HEK293 (cell line): ENCODE measurements around the gene MED17.

Experiments used
- EGR2 ChIP-seq: fragments of 450-650 bp; formaldehyde crosslinking; IDR thresholded peaks from 2 replicates; pipeline ENCODE4 v1.5.1; 2016; ENCODE audit warnings: low read depth, missing biosample characterization, missing genetic modification characterization
- GLIS1 ChIP-seq: fragments of 450-650 bp; formaldehyde crosslinking; IDR thresholded peaks from 2 replicates; pipeline ENCODE4 v1.5.1; 2016; ENCODE audit warnings: missing biosample characterization, missing genetic modification characterization
- IKZF3 ChIP-seq: fragments of 450-650 bp; IDR thresholded peaks from 2 replicates; pipeline ENCODE4 v1.5.0; 2018; ENCODE audit warnings: missing biosample characterization, mild to moderate bottlenecking, missing genetic modification characterization, moderate library complexity
- OVOL3 ChIP-seq: fragments of 450-650 bp; formaldehyde crosslinking; IDR thresholded peaks from 2 replicates; pipeline ENCODE4 v1.5.1; 2016; ENCODE audit warnings: missing biosample characterization, missing genetic modification characterization
- PRDM4 ChIP-seq: fragments of 450-650 bp; formaldehyde crosslinking; IDR thresholded peaks from 2 replicates; pipeline ENCODE4 v1.5.1; 2017; ENCODE audit warnings: missing biosample characterization, missing genetic modification characterization
- PRDM6 ChIP-seq: fragments of 450-650 bp; formaldehyde crosslinking; IDR thresholded peaks from 2 replicates; pipeline ENCODE4 v1.5.1; 2017; ENCODE audit warnings: missing biosample characterization, missing genetic modification characterization
- SP7 ChIP-seq: fragments of 450-650 bp; formaldehyde crosslinking; IDR thresholded peaks from 2 replicates; pipeline ENCODE4 v1.5.1; 2016; ENCODE audit warnings: missing biosample characterization, missing genetic modification characterization
- ZNF10 ChIP-seq: fragments of 450-650 bp; formaldehyde crosslinking; IDR thresholded peaks from 2 replicates; pipeline ENCODE4 v1.5.1; 2017; ENCODE audit warnings: missing biosample characterization, missing genetic modification characterization
- ZNF112 ChIP-seq: fragments of 450-650 bp; formaldehyde crosslinking; IDR thresholded peaks from 2 replicates; pipeline ENCODE4 v1.5.0; 2017; ENCODE audit warnings: missing biosample characterization, missing genetic modification characterization
- ZNF19 ChIP-seq: fragments of 450-650 bp; formaldehyde crosslinking; IDR thresholded peaks from 2 replicates; pipeline ENCODE4; 2016; ENCODE audit warnings: missing biosample characterization, missing genetic modification characterization, low read depth
- ZNF214 ChIP-seq: fragments of 450-650 bp; formaldehyde crosslinking; IDR thresholded peaks from 2 replicates; pipeline ENCODE4 v1.5.1; 2017; ENCODE audit warnings: missing biosample characterization, mild to moderate bottlenecking, missing genetic modification characterization, borderline replicate concordance
- ZNF341 ChIP-seq: fragments of 450-650 bp; formaldehyde crosslinking; IDR thresholded peaks from 2 replicates; pipeline ENCODE4; 2016; ENCODE audit warnings: low read depth, missing biosample characterization, missing genetic modification characterization
- ZNF350 ChIP-seq: fragments of 450-650 bp; formaldehyde crosslinking; IDR thresholded peaks from 2 replicates; pipeline ENCODE4 v1.5.0; 2017; ENCODE audit warnings: missing biosample characterization, mild to moderate bottlenecking, missing genetic modification characterization
- ZNF391 ChIP-seq: fragments of 450-650 bp; formaldehyde crosslinking; IDR thresholded peaks from 2 replicates; pipeline ENCODE4 v1.5.1; 2016; ENCODE audit warnings: low read depth, missing biosample characterization, missing genetic modification characterization, borderline replicate concordance
- ZNF404 ChIP-seq: fragments of 450-650 bp; formaldehyde crosslinking; IDR thresholded peaks from 2 replicates; pipeline ENCODE4 v1.5.1; 2017; ENCODE audit warnings: missing biosample characterization, missing genetic modification characterization
- ZNF426 ChIP-seq: fragments of 450-650 bp; formaldehyde crosslinking; IDR thresholded peaks from 2 replicates; pipeline ENCODE4 v1.5.1; 2017; ENCODE audit warnings: missing biosample characterization, missing genetic modification characterization, mild to moderate bottlenecking, inconsistent platforms, moderate library complexity
- ZNF549 ChIP-seq: fragments of 450-650 bp; IDR thresholded peaks from 2 replicates; pipeline ENCODE4 v1.5.1; 2018; ENCODE audit warnings: missing biosample characterization, missing genetic modification characterization, mild to moderate bottlenecking, inconsistent platforms, moderate library complexity
- ZNF555 ChIP-seq: fragments of 450-650 bp; formaldehyde crosslinking; conservative IDR thresholded peaks from 2 replicates; pipeline ENCODE4 v1.5.1; 2017; ENCODE audit warnings: missing biosample characterization, mild to moderate bottlenecking, missing genetic modification characterization, inconsistent platforms
- ZNF701 ChIP-seq: fragments of 450-650 bp; formaldehyde crosslinking; IDR thresholded peaks from 2 replicates; pipeline ENCODE4 v1.5.1; 2016; ENCODE audit warnings: missing biosample characterization, missing genetic modification characterization
- ZNF792 ChIP-seq: fragments of 450-650 bp; formaldehyde crosslinking; IDR thresholded peaks from 2 replicates; pipeline ENCODE4 v1.5.1; 2016; ENCODE audit warnings: missing biosample characterization, missing genetic modification characterization
- ZSCAN23 ChIP-seq: fragments of 450-650 bp; formaldehyde crosslinking; IDR thresholded peaks from 2 replicates; pipeline ENCODE4 v1.5.1; 2016; ENCODE audit warnings: missing biosample characterization, missing genetic modification characterization
- TF ChIP-seq, protein P1 (sequence below): fragments of 450-650 bp; formaldehyde crosslinking; IDR thresholded peaks from 2 replicates; pipeline ENCODE4 v1.5.0; 2017; ENCODE audit warnings: missing biosample characterization, missing genetic modification characterization, borderline replicate concordance
- TF ChIP-seq, protein P2 (sequence below): fragments of 450-650 bp; formaldehyde crosslinking; IDR thresholded peaks from 2 replicates; pipeline ENCODE4 v1.5.1; 2017; ENCODE audit warnings: missing biosample characterization, mild to moderate bottlenecking, missing genetic modification characterization, moderate library complexity
- TF ChIP-seq, protein P3 (sequence below): fragments of 450-650 bp; formaldehyde crosslinking; IDR thresholded peaks from 2 replicates; pipeline ENCODE4 v1.5.1; 2016; ENCODE audit warnings: missing biosample characterization, missing genetic modification characterization
- TF ChIP-seq, protein P4 (sequence below): fragments of 450-650 bp; formaldehyde crosslinking; IDR thresholded peaks from 2 replicates; pipeline ENCODE4 v1.5.1; 2016; ENCODE audit warnings: missing biosample characterization, missing genetic modification characterization

MED17 gene

DNA sequence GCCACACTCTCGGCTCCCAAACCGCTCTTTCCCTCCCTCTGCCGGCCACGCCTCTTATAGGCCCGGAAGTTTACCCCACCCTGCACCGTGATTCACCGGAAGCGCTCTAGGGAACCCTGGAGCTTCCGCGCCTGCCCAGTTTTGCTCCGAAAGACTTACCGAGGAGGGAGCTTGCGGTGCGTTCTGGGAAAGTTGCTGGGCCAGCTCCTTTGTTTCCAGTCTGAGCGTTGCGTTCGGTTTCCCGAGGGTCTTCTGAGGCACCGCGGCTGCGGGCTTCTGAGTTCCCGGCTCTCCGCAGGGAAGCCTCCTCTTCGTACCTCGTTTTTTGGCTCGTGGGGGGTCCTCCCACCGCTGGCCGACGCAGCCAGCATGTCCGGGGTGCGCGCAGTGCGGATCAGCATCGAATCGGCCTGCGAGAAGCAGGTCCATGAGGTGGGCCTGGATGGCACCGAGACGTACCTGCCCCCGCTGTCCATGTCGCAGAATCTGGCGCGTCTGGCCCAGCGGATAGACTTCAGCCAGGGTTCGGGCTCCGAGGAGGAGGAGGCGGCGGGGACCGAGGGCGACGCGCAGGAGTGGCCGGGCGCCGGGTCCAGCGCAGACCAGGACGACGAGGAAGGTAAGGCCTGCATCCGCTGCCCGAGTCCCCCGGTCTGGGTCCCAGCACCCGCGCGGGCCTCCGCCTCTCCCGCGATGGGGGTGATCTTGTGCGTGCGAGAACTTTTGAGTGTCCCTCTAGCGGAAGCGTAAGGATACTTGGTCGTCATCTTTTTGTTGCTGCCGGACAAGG is at the start of gene MED17 (continued):
- TF ChIP-seq, protein P1, sequence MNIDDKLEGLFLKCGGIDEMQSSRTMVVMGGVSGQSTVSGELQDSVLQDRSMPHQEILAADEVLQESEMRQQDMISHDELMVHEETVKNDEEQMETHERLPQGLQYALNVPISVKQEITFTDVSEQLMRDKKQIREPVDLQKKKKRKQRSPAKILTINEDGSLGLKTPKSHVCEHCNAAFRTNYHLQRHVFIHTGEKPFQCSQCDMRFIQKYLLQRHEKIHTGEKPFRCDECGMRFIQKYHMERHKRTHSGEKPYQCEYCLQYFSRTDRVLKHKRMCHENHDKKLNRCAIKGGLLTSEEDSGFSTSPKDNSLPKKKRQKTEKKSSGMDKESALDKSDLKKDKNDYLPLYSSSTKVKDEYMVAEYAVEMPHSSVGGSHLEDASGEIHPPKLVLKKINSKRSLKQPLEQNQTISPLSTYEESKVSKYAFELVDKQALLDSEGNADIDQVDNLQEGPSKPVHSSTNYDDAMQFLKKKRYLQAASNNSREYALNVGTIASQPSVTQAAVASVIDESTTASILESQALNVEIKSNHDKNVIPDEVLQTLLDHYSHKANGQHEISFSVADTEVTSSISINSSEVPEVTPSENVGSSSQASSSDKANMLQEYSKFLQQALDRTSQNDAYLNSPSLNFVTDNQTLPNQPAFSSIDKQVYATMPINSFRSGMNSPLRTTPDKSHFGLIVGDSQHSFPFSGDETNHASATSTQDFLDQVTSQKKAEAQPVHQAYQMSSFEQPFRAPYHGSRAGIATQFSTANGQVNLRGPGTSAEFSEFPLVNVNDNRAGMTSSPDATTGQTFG: no peak
- TF ChIP-seq ZNF214 (tag by site-specific recombination): no peak
- TF ChIP-seq ZNF701: no peak
- TF ChIP-seq GLIS1 (tag by site-specific recombination): 0 out of 2 replicates have a peak, but pooled peaks have one; percentile 24
- no peak for TF ChIP-seq ZSCAN23 (tag by site-specific recombination)
- TF ChIP-seq ZNF555 (tag by site-specific recombination): no peak
- no peak for TF ChIP-seq ZNF391 (tag by site-specific recombination)
- TF ChIP-seq, protein P2, sequence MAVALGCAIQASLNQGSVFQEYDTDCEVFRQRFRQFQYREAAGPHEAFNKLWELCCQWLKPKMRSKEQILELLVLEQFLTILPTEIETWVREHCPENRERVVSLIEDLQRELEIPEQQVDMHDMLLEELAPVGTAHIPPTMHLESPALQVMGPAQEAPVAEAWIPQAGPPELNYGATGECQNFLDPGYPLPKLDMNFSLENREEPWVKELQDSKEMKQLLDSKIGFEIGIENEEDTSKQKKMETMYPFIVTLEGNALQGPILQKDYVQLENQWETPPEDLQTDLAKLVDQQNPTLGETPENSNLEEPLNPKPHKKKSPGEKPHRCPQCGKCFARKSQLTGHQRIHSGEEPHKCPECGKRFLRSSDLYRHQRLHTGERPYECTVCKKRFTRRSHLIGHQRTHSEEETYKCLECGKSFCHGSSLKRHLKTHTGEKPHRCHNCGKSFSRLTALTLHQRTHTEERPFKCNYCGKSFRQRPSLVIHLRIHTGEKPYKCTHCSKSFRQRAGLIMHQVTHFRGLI (tag by site-specific recombination): no peak
- no peak for TF ChIP-seq ZNF426 (tag by site-specific recombination)
- no peak for TF ChIP-seq PRDM6 (tag by site-specific recombination)
- TF ChIP-seq ZNF404 (tag by site-specific recombination): no peak
- TF ChIP-seq ZNF350 (tag by site-specific recombination): no peak
- no peak for TF ChIP-seq ZNF792 (tag by site-specific recombination)
- TF ChIP-seq SP7 (tag by site-specific recombination): no peak; the same call in 1 of the 2 replicates
- TF ChIP-seq ZNF19 (tag by site-specific recombination): no peak
- no peak for TF ChIP-seq OVOL3 (tag by site-specific recombination)
- TF ChIP-seq PRDM4: no peak
- TF ChIP-seq EGR2 (tag by site-specific recombination): no peak
- TF ChIP-seq IKZF3 (tag by site-specific recombination): no peak
- TF ChIP-seq, protein P3, sequence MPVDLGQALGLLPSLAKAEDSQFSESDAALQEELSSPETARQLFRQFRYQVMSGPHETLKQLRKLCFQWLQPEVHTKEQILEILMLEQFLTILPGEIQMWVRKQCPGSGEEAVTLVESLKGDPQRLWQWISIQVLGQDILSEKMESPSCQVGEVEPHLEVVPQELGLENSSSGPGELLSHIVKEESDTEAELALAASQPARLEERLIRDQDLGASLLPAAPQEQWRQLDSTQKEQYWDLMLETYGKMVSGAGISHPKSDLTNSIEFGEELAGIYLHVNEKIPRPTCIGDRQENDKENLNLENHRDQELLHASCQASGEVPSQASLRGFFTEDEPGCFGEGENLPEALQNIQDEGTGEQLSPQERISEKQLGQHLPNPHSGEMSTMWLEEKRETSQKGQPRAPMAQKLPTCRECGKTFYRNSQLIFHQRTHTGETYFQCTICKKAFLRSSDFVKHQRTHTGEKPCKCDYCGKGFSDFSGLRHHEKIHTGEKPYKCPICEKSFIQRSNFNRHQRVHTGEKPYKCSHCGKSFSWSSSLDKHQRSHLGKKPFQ (tag by site-specific recombination): no peak
- no peak for TF ChIP-seq ZNF112 (tag by site-specific recombination)
- TF ChIP-seq, protein P4, sequence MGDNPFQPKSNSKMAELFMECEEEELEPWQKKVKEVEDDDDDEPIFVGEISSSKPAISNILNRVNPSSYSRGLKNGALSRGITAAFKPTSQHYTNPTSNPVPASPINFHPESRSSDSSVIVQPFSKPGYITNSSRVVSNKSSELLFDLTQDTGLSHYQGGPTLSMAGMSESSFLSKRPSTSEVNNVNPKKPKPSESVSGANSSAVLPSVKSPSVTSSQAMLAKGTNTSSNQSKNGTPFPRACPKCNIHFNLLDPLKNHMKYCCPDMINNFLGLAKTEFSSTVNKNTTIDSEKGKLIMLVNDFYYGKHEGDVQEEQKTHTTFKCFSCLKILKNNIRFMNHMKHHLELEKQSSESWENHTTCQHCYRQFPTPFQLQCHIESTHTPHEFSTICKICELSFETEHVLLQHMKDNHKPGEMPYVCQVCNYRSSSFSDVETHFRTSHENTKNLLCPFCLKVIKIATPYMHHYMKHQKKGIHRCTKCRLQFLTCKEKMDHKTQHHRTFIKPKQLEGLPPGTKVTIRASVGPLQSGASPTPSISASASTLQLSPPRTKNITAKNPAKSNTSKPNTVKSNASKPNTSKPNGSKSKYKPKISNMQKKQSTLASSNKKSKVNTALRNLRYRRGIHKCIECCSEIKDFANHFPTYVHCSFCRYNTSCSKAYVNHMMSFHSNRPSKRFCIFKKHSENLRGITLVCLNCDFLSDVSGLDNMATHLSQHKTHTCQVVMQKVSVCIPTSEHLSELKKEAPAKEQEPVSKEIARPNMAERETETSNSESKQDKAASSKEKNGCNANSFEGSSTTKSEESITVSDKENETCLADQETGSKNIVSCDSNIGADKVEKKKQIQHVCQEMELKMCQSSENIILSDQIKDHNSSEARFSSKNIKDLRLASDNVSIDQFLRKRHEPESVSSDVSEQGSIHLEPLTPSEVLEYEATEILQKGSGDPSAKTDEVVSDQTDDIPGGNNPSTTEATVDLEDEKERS (tag by site-specific recombination): no peak
- TF ChIP-seq ZNF549 (tag by site-specific recombination): no peak
- no peak for TF ChIP-seq ZNF10
- TF ChIP-seq ZNF341: 0 out of 2 replicates have a peak, but pooled peaks have one; percentile 17
